Activated CD4-positive, alpha-beta T cell treated with anti-CD3 and anti-CD28 coated beads, Interleukin-2, amount 50 U/mL, for 16 hours (primary cell): Measurements from ENCODE around the gene RGS7.
"Not testable (repeated sequence)": the region's sequence is repeated elsewhere in the genome, so short reads cannot be mapped to it uniquely, and the experiment has no call there.

Experiments used
- DNase-seq: peaks from one replicate; pipeline ENCODE4 v3.0.0-alpha.2; 2020

The RGS7 gene

GRCh38 chr1:240895424-240895823 lies 461.6 kb downstream of the RGS7 start:
- not testable (repeated sequence) for DNase-seq

- DNase-seq, result no peak
Observed at GRCh38 chr1:240888787-240889048, 468.3 kb downstream of the RGS7 start.

GRCh38 chr1:240888039-240888786 lies 468.8 kb downstream of the RGS7 start:
- peak; percentile 15 for DNase-seq

DNA sequence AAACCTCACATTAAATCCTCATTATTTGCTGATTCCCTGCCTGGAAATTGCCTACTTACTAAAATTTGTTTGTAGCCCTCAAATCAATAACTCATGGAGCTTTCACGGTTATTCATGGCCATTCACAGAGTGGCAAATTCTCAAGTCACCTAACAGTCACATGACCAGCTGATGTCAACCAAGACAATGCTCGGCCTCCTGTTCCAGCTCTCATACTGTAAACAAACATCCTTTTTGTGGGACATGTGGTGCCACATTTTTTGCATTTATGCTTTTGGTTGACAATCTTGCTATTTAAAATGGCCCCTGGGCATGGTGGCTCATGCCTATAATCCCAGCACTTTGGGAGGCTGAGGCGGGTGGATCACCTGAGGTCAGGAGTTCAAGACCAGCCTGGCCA lies 473.5 kb downstream of the RGS7 start:
- no peak for DNase-seq

DNA sequence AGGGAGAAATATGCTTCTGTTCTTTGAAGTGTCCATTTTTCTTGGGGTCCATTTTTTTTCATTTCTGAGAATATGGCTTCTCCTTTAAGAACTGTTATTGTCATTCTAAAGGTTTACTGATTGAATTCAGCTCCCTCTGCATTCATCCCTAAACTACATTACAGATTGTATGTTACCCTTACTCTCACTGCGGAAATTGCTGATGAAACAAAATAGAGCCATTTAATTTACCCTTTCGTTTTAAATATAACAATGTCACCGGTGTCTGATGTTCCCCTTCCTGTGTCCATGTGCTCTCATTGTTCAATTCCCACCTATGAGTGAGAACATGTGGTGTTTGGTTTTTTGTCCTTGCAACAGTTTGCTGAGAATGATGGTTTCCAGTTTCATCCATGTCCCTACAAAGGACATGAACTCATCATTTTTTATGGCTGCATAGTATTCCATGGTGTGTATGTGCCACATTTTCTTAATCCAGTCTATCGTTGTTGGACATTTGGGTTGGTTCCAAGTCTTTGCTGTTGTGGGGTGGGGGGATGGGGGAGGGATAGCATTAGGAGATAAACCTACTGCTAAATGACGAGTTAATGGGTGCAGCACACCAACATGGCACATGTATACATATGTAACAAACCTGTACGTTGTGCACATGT lies 474.2 kb downstream of the RGS7 start:
- not testable (repeated sequence) for DNase-seq

- DNase-seq, result no peak
Observed at GRCh38 chr1:240878631-240879030, 478.4 kb downstream of the RGS7 start.

- DNase-seq, result no peak
Observed at GRCh38 chr1:240877605-240878004, 479.4 kb downstream of the RGS7 start.

GRCh38 chr1:240876071-240876470 lies 480.9 kb downstream of the RGS7 start:
- no peak for DNase-seq

- no peak for DNase-seq
Observed at GRCh38 chr1:240869071-240869470, 487.9 kb downstream of the RGS7 start.

DNA sequence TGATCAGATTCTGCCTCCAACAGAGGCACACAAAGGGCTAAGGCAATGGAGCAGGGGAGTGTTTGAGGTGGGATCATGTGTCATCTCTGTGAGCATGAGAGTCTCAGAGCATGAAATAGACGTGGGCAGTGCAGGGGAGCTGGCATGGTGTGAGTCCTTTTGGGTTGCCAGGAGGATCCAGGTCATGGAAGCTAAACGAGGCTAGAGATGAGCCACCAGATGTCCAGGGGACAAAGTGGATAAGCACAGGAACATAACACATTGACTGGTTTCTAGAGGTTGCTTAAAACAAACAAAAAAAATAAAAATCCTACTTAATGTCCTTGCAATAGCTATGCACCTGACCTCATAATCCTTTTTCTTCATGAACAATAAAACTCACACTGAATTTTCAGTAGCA lies 490.3 kb downstream of the RGS7 start:
- no peak for DNase-seq

GRCh38 chr1:240860023-240860422 lies 497.0 kb downstream of the RGS7 start:
- DNase-seq, result no peak

DNA sequence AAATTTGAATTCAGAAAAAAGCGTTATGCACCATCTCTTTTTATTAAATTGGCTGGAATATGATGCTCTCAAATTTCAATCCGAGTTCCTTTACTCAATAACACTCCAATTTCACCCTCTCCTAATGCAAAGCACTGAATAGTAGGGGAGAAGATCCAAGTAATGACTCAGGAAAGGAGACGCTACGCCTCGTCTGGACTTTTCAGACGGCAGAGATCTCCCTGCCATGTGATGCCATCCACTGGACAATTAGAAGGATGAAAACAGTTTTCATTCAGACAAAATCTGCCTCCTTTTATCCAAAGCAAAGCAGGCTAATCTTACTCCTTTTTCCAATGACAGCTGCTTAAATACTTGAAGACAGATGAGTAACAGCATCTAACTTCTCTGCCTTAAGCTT lies 502.6 kb downstream of the RGS7 start:
- no peak for DNase-seq

GRCh38 chr1:240847325-240847724 lies 509.7 kb downstream of the RGS7 start:
- DNase-seq, result no peak

GRCh38 chr1:240844486-240844885 lies 512.5 kb downstream of the RGS7 start:
- DNase-seq, result no peak

DNA sequence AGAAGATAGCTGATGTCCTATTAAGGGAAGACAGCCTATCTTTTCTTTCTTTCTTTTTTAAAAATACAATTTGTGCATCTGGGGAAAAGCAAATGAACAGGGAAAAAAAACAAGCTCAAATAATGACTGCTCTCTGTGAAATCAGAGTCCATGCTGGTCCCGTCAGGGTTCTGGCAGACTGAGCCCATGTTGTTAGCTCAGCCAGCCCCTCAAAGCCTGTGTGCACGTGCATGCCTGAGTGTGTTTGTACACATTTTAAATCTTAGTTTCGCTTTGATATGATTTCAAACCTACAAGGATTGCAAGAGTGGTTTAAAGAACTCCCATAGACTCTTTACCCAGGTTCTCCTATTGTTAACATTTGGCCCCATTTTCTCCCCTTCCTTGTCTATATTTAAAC lies 513.2 kb downstream of the RGS7 start:
- no peak for DNase-seq

- DNase-seq, result no peak
Observed at GRCh38 chr1:240836271-240836670, 520.7 kb downstream of the RGS7 start.

- DNase-seq, result no peak
Observed at GRCh38 chr1:240835291-240835690, 521.7 kb downstream of the RGS7 start.

DNA sequence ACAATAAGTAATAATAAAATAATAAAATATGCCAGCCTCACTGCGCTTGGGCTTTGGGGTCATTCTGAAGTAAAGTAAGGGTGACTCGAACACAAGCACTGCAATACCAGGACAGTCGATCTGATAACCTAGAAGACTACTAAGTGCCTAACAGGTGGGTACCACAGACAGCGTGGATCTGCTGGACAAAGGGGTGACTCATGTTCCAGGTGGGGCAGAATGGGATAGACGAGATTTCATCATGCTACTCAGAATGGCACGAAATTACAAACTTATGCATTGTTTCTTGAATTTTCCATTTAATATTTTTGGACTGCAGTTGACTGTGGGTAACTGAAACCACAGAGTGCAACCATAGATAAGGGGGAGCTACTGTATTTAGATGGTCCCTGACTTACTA lies 523.9 kb downstream of the RGS7 start:
- no peak for DNase-seq

DNA sequence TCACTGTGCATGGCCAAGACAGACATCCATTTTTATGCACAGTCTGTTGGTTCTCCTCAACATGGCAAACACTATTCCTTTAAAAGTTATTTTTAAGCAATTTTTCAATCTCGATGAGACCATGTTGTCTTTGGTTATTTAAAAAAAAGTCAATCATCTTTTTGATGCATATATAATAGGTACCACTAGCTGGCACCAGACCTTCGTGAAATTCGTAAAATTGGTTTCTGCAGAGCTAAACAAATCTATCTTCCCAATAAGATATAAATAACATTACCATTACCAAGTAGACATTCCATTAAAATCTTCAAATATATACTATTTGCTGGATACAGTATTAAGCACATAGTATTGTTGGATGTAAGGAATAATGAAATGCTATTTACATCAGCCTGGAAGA lies 525.1 kb downstream of the RGS7 start:
- no peak for DNase-seq

GRCh38 chr1:240831191-240831631 lies 525.8 kb downstream of the RGS7 start:
- DNase-seq, result no peak

DNA sequence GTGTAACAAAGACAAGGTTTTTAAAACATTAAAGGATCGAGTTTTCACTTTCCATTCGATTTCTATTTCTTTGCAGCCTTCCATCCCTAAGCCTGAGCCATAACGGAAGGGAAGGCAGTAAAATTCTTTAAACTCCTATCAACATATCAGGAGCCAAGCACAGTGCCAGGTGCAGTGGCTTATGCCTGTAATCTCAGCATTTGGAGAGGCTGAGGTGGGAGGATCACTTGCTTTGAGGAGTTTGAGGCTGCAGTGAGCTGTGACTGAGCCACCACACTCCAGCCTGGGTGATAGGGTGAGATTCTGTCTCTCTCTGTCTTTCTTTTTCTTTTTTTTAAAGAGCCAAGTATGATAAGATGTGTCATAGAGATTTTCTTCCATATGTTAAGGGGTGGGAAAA lies 527.5 kb downstream of the RGS7 start:
- DNase-seq, result no peak

DNA sequence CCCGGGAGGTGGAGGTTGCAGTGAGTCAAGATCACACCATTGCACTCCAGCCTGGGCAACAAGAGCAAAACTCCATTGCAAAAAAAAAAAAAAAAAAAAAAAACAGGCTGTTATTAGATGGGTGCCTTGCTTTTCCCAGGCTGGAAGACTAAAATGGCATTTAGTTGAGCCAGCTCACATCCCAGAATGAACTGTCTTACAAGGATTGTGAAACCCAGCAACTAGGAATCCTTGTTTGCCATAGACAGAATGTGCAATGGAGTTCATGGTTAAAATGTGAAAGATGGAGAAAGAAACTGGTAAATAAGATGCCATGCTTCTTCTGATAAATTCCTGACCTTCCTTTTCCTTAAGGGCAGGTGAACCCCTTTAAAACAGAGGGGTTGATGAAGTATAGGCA lies 529.2 kb downstream of the RGS7 start:
- DNase-seq, result no peak

DNA sequence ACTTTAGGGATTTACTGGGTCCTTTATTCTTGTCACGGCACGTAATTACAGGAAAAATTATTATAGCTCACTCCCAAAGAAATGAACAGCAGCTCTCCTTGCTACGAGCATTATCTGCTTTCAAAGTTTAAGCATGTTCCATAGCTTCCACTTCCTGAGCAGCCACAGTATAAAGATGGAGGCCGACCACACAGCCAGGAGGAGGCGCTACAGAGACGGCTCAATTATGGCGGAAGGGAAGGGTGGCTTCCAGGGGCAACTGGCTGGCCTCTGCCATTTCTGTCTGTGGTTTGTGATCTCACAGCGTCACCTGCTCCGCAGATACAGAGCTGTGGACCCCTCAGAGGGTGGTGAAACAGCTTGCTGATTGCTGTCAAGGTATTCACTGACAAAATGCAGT lies 532.8 kb downstream of the RGS7 start:
- DNase-seq, result no peak

GRCh38 chr1:240823357-240823756 lies 533.6 kb downstream of the RGS7 start:
- DNase-seq, result no peak

GRCh38 chr1:240821925-240822324 lies 535.1 kb downstream of the RGS7 start:
- no peak for DNase-seq
